GM03348 (cell line): ENCODE data around the gene CYP3A4.
A peak's percentile ranks its signal among the peaks of the same experiment; 100 is the strongest.
"Not testable (repeated sequence)": the region's sequence is repeated elsewhere in the genome, so short reads cannot be mapped to it uniquely, and the experiment has no call there.

Source experiments
- DNase-seq: peaks from one replicate; pipeline ENCODE4 v3.0.0; 2012; ENCODE audit warnings: low spot score

CYP3A4 gene

GRCh38 chr7:99792967-99793366 is 9.0 kb upstream of the CYP3A4 start:
- no peak for DNase-seq

GRCh38 chr7:99791667-99792369 is 7.8 kb upstream of the CYP3A4 start:
- no peak for DNase-seq

GRCh38 chr7:99791021-99791420 is 7.0 kb upstream of the CYP3A4 start:
- DNase-seq = no peak

- DNase-seq = no peak
These were observed 6.4 kb upstream of the CYP3A4 start for GRCh38 chr7:99790407-99790806.

- peak; percentile 33 for DNase-seq
These were observed 5.6 kb upstream of the CYP3A4 start for GRCh38 chr7:99789441-99790070.

GRCh38 chr7:99788554-99788953 is 4.6 kb upstream of the CYP3A4 start:
- DNase-seq = peak; percentile 14

- no peak for DNase-seq
These were observed 2.8 kb upstream of the CYP3A4 start for GRCh38 chr7:99786726-99787335.

GRCh38 chr7:99785654-99786053 is 1.7 kb upstream of the CYP3A4 start:
- DNase-seq = not testable (repeated sequence)

- no peak for DNase-seq
These were observed 1.7 kb downstream of the CYP3A4 start for GRCh38 chr7:99782012-99782953.

- DNase-seq = no peak
These were observed 3.4 kb downstream of the CYP3A4 start for GRCh38 chr7:99780588-99780987.

GRCh38 chr7:99779949-99780348 is 4.0 kb downstream of the CYP3A4 start:
- no peak for DNase-seq

GRCh38 chr7:99778880-99779279 is 5.1 kb downstream of the CYP3A4 start:
- DNase-seq = no peak

GRCh38 chr7:99773395-99773794 is 10.6 kb downstream of the CYP3A4 start:
- not testable (repeated sequence) for DNase-seq

GRCh38 chr7:99772565-99772964 is 11.4 kb downstream of the CYP3A4 start:
- no peak for DNase-seq

- not testable (repeated sequence) for DNase-seq
These were observed 14.5 kb downstream of the CYP3A4 start for GRCh38 chr7:99769494-99769893.

GRCh38 chr7:99768471-99768870 is 15.5 kb downstream of the CYP3A4 start:
- no peak for DNase-seq

- DNase-seq = no peak
These were observed 16.3 kb downstream of the CYP3A4 start for GRCh38 chr7:99767662-99768061.

- no peak for DNase-seq
These were observed 17.4 kb downstream of the CYP3A4 start for GRCh38 chr7:99766484-99767099.

- DNase-seq = no peak
These were observed 19.5 kb downstream of the CYP3A4 start for GRCh38 chr7:99764478-99764877.

- DNase-seq = peak; percentile 67
These were observed 21.2 kb downstream of the CYP3A4 start for GRCh38 chr7:99762680-99763327.

- no peak for DNase-seq
These were observed 28.9 kb downstream of the CYP3A4 start for GRCh38 chr7:99755085-99755484.
